Smooth muscle cell (in vitro differentiated cells): Measurements from ENCODE around the gene SHC3. TPM values are rescaled to one million over a fixed set of nuclear protein-coding genes. Genes with fewer than 3 reads are reported as not detected.

ENCODE experiments used
- DNase-seq: peaks from one replicate; lab custom pipeline; 2025; ENCODE audit not compliant: unreplicated experiment; lab: John Stamatoyannopoulos, UW
- H2AFZ ChIP-seq: fragments of 200-600 bp; sonication (generic); 2 replicates; pipeline ENCODE4 v1.6.0; 2016; ENCODE audit warnings: antibody characterized with exemption, low read depth, mild to moderate bottlenecking
- H3F3A ChIP-seq: fragments of 200-600 bp; sonication (generic); 2 replicates; pipeline ENCODE4 v1.6.0; 2017; ENCODE audit warnings: antibody characterized with exemption, low read depth
- H3K27ac ChIP-seq: fragments of 200-600 bp; sonication (generic); 2 replicates; pipeline ENCODE4 v1.5.1; 2016; ENCODE audit warnings: low read depth, mild to moderate bottlenecking
- H3K27me3 ChIP-seq: fragments of 200-600 bp; sonication (generic); 2 replicates; pipeline ENCODE4 v1.6.1; 2016; ENCODE audit warnings: low read depth, mild to moderate bottlenecking
- H3K36me3 ChIP-seq: fragments of 200-600 bp; sonication (generic); 2 replicates; pipeline ENCODE4 v1.5.1; 2016; ENCODE audit warnings: low read depth
- H3K4me1 ChIP-seq: fragments of 200-600 bp; sonication (generic); 2 replicates; pipeline ENCODE4 v1.5.1; 2016; ENCODE audit warnings: low read depth
- H3K4me2 ChIP-seq: fragments of 200-600 bp; sonication (generic); 2 replicates; pipeline ENCODE4 v1.6.0; 2016; ENCODE audit warnings: mild to moderate bottlenecking
- H3K4me3 ChIP-seq: fragments of 200-600 bp; sonication (generic); 2 replicates; pipeline ENCODE4 v1.5.1; 2016; ENCODE audit warnings: mild to moderate bottlenecking
- H3K79me2 ChIP-seq: fragments of 200-600 bp; sonication (generic); 2 replicates; pipeline ENCODE4 v1.6.0; 2016; ENCODE audit warnings: low read depth, mild to moderate bottlenecking
- H3K9ac ChIP-seq: fragments of 200-600 bp; sonication (generic); 2 replicates; pipeline ENCODE4 v1.6.0; 2016; ENCODE audit warnings: low read depth
- H3K9me3 ChIP-seq: fragments of 200-600 bp; sonication (generic); replicated peaks from 2 replicates; pipeline ENCODE4 v1.5.1; 2016; ENCODE audit warnings: low read depth
- H4K20me1 ChIP-seq: fragments of 200-600 bp; sonication (generic); 2 replicates; pipeline ENCODE4 v1.6.0; 2016; ENCODE audit warnings: low read depth
- CTCF ChIP-seq: fragments of 200-600 bp; sonication (generic); IDR thresholded peaks from 2 replicates; pipeline ENCODE4 v1.5.1; 2017; ENCODE audit warnings: borderline replicate concordance, mild to moderate bottlenecking, antibody characterized with exemption; ENCODE audit not compliant: insufficient read depth, poor library complexity, severe bottlenecking
- WGBS: methylation state at CpG from one replicate; pipeline ENCODE4 v1.1.7; 2016; ENCODE audit warnings: low lambda C conversion rate; 5-methylcytosine and 5-hydroxymethylcytosine counted together
- polyA plus RNA-seq: library from polyadenylated mRNA; unstranded; fragments of >200 nt; fragmentation: Nextera tagmentation; extraction: Ambion mirVana; gene quantifications from 2 replicates; pipeline ENCODE4 v1.2.1, GENCODE V29; 2016
- total RNA-seq: library from RNA; depleted of rRNA; stranded (reverse); fragments of >200 nt; gene quantifications from 2 replicates; pipeline ENCODE4 v1.2.3, GENCODE V29; 2014

The SHC3 gene
- total and polyA plus RNA-seq, 2 experiments from 2014 or later, result 0.38 to 0.67 TPM

- H3K79me2 ChIP-seq, result no peaks in the 10 kb centered on the region
- no peak for TF ChIP-seq CTCF
- no peaks in the 10 kb centered on the region for H3F3A ChIP-seq
- H3K4me1 ChIP-seq, result no peaks in the 10 kb centered on the region
- H2AFZ ChIP-seq, result no peak overlapping the region
- H4K20me1 ChIP-seq, result no peaks in the 10 kb centered on the region
- no peak overlapping the region for H3K9ac ChIP-seq
- no peak overlapping the region for H3K4me2 ChIP-seq
- no peak overlapping the region for H3K27ac ChIP-seq
- H3K4me3 ChIP-seq, result no peak overlapping the region
- H3K9me3 ChIP-seq, result no peaks in the 10 kb centered on the region
- no peaks in the 10 kb centered on the region for H3K36me3 ChIP-seq
- no peaks in the 10 kb centered on the region for H3K27me3 ChIP-seq
- WGBS, result 90% methylated on average over 10 of the region's 10 CpGs
- DNase-seq, result no peak
Observed at GRCh38 chr9:89106224-89106851, 72.3 kb downstream of the SHC3 start.

- Histone ChIP-seq H3K9me3 (no peaks in the 10 kb centered on the region), H3K27me3 (no peaks in the 10 kb centered on the region), H3K4me3 (no peak overlapping the region), H3K79me2 (no peaks in the 10 kb centered on the region), H3K9ac (no peak overlapping the region), H2AFZ (no peak overlapping the region), H3F3A (no peaks in the 10 kb centered on the region), H3K4me2 (no peak overlapping the region), H3K27ac (no peak overlapping the region), H3K36me3 (no peaks in the 10 kb centered on the region), H3K4me1 (no peaks in the 10 kb centered on the region), H4K20me1 (no peaks in the 10 kb centered on the region)
- DNase-seq, result no peak
- WGBS, result 81% methylated on average over 4 of the region's 4 CpGs
- no peak for TF ChIP-seq CTCF
Observed at GRCh38 chr9:89104821-89105220, 73.8 kb downstream of the SHC3 start.

- TF ChIP-seq CTCF, result no peak
- H3K27me3 ChIP-seq, result no peaks in the 10 kb centered on the region
- H3F3A ChIP-seq, result no peaks in the 10 kb centered on the region
- H2AFZ ChIP-seq, result no peak overlapping the region
- H3K36me3 ChIP-seq, result no peaks in the 10 kb centered on the region
- H3K4me1 ChIP-seq, result no peaks in the 10 kb centered on the region
- no peak overlapping the region for H3K27ac ChIP-seq
- DNase-seq, result no peak
- H3K79me2 ChIP-seq, result no peaks in the 10 kb centered on the region
- WGBS, result 75% methylated on average over 2 of the region's 2 CpGs
- H3K9ac ChIP-seq, result no peak overlapping the region
- no peak overlapping the region for H3K4me2 ChIP-seq
- no peaks in the 10 kb centered on the region for H3K9me3 ChIP-seq
- H3K4me3 ChIP-seq, result no peak overlapping the region
- H4K20me1 ChIP-seq, result no peaks in the 10 kb centered on the region
Observed at GRCh38 chr9:89097219-89097618, 81.4 kb downstream of the SHC3 start.

- no peaks in the 10 kb centered on the region for H3K27me3 ChIP-seq
- no peaks in the 10 kb centered on the region for H3K79me2 ChIP-seq
- H3K4me2 ChIP-seq, result no peak overlapping the region
- H3K9me3 ChIP-seq, result no peaks in the 10 kb centered on the region
- H3K27ac ChIP-seq, result no peak overlapping the region
- DNase-seq, result no peak
- no peaks in the 10 kb centered on the region for H3F3A ChIP-seq
- no peak for TF ChIP-seq CTCF
- H3K4me3 ChIP-seq, result no peak overlapping the region
- H3K4me1 ChIP-seq, result no peaks in the 10 kb centered on the region
- no peaks in the 10 kb centered on the region for H3K36me3 ChIP-seq
- H3K9ac ChIP-seq, result no peak overlapping the region
- WGBS, result 92% methylated on average over 7 of the region's 7 CpGs
- H2AFZ ChIP-seq, result no peak overlapping the region
- no peaks in the 10 kb centered on the region for H4K20me1 ChIP-seq
Observed at GRCh38 chr9:89096807-89097206, 81.8 kb downstream of the SHC3 start.
